ENCODE measurements around the gene MBLAC1.
A peak's percentile ranks its signal among the peaks of the same experiment; 100 is the strongest.

Gene MBLAC1

GRCh38 chr7:100126931-100127865, at the start of gene MBLAC1:
Gene MBLAC1, plus strand, starts transcription at chr7:100126967. Its CDS starts 429 bp downstream, at chr7:100127396.
- Histone ChIP-seq H3K27me3 (ENCODE audit: control insufficient read depth, insufficient read depth, low read length) (peaks cover 12% of the 10 kb centered on the region), H3K9me3 (ENCODE audit: control insufficient read depth, insufficient read depth, low read depth, low read length) (no peaks in the 10 kb centered on the region), H3K4me3 (ENCODE audit: low read depth, low read length) (peak within 1 kb of the TSS; percentile 96), H3K9ac (ENCODE audit: low read length) (peak within 1 kb of the TSS; percentile 95), H3K27ac (ENCODE audit: low read depth, low read length) (peak within 1 kb of the TSS; percentile 88), H3K4me1 (ENCODE audit: control insufficient read depth, insufficient read depth, low read length) (peaks cover 1% of the 10 kb centered on the region; the same call in 1 of the 2 replicates), H3K36me3 (ENCODE audit: control insufficient read depth, insufficient read depth, low read length) (no peaks in the 10 kb centered on the region)

GRCh38 chr7:100077205-100077604, 49.6 kb upstream of the MBLAC1 start:
- peaks cover 37% of the 10 kb centered on the region for H3K9me3 ChIP-seq (ENCODE audit: control insufficient read depth, insufficient read depth, low read depth, low read length)
- peaks cover 4% of the 10 kb centered on the region; the same call in 1 of the 2 replicates for H3K4me1 ChIP-seq (ENCODE audit: control insufficient read depth, insufficient read depth, low read length)
- H3K36me3 ChIP-seq (ENCODE audit: control insufficient read depth, insufficient read depth, low read length) = peaks cover 79% of the 10 kb centered on the region
- H3K4me3 ChIP-seq (ENCODE audit: low read depth, low read length) = no peak overlapping the region
- H3K27me3 ChIP-seq (ENCODE audit: control insufficient read depth, insufficient read depth, low read length) = no peaks in the 10 kb centered on the region
- no peak overlapping the region for H3K9ac ChIP-seq (ENCODE audit: low read length)
- no peak overlapping the region for H3K27ac ChIP-seq (ENCODE audit: low read depth, low read length)

GRCh38 chr7:100079024-100079560, 47.7 kb upstream of the MBLAC1 start:
- no peak overlapping the region for H3K4me3 ChIP-seq (ENCODE audit: low read depth, low read length)
- H3K9me3 ChIP-seq (ENCODE audit: control insufficient read depth, insufficient read depth, low read depth, low read length) = peaks cover 20% of the 10 kb centered on the region
- no peak overlapping the region for H3K9ac ChIP-seq (ENCODE audit: low read length)
- H3K27me3 ChIP-seq (ENCODE audit: control insufficient read depth, insufficient read depth, low read length) = no peaks in the 10 kb centered on the region
- H3K27ac ChIP-seq (ENCODE audit: low read depth, low read length) = no peak overlapping the region
- peaks cover 60% of the 10 kb centered on the region for H3K36me3 ChIP-seq (ENCODE audit: control insufficient read depth, insufficient read depth, low read length)
- peaks cover 13% of the 10 kb centered on the region for H3K4me1 ChIP-seq (ENCODE audit: control insufficient read depth, insufficient read depth, low read length)

GRCh38 chr7:100080907-100081534, 45.7 kb upstream of the MBLAC1 start:
- Histone ChIP-seq H3K9ac (ENCODE audit: low read length) (peak overlapping the region; percentile 97), H3K9me3 (ENCODE audit: control insufficient read depth, insufficient read depth, low read depth, low read length) (peaks cover 4% of the 10 kb centered on the region; the same call in 1 of the 2 replicates), H3K36me3 (ENCODE audit: control insufficient read depth, insufficient read depth, low read length) (peaks cover 41% of the 10 kb centered on the region), H3K4me3 (ENCODE audit: low read depth, low read length) (peak overlapping the region; percentile 94), H3K4me1 (ENCODE audit: control insufficient read depth, insufficient read depth, low read length) (peaks cover 13% of the 10 kb centered on the region), H3K27me3 (ENCODE audit: control insufficient read depth, insufficient read depth, low read length) (no peaks in the 10 kb centered on the region), H3K27ac (ENCODE audit: low read depth, low read length) (peak overlapping the region; percentile 86)

GRCh38 chr7:100081535-100082102, 45.1 kb upstream of the MBLAC1 start, which contains the start of gene ZNF3:
Gene ZNF3, minus strand, starts transcription at chr7:100081723. Its CDS starts 4,366 bp downstream, at chr7:100077357.
- Histone ChIP-seq H3K36me3 (ENCODE audit: control insufficient read depth, insufficient read depth, low read length) (peaks cover 35% of the 10 kb centered on the region), H3K27ac (ENCODE audit: low read depth, low read length) (peak within 1 kb of the TSS; percentile 86), H3K4me3 (ENCODE audit: low read depth, low read length) (peak within 1 kb of the TSS; percentile 94), H3K27me3 (ENCODE audit: control insufficient read depth, insufficient read depth, low read length) (no peaks in the 10 kb centered on the region), H3K9ac (ENCODE audit: low read length) (peak within 1 kb of the TSS; percentile 97), H3K4me1 (ENCODE audit: control insufficient read depth, insufficient read depth, low read length) (peaks cover 13% of the 10 kb centered on the region), H3K9me3 (ENCODE audit: control insufficient read depth, insufficient read depth, low read depth, low read length) (peaks cover 4% of the 10 kb centered on the region; the same call in 1 of the 2 replicates)

GRCh38 chr7:100082978-100083377, 43.8 kb upstream of the MBLAC1 start:
- no peak overlapping the region for H3K27ac ChIP-seq (ENCODE audit: low read depth, low read length)
- H3K9me3 ChIP-seq (ENCODE audit: control insufficient read depth, insufficient read depth, low read depth, low read length) = no peaks in the 10 kb centered on the region
- H3K27me3 ChIP-seq (ENCODE audit: control insufficient read depth, insufficient read depth, low read length) = no peaks in the 10 kb centered on the region
- H3K36me3 ChIP-seq (ENCODE audit: control insufficient read depth, insufficient read depth, low read length) = peaks cover 21% of the 10 kb centered on the region
- peaks cover 13% of the 10 kb centered on the region for H3K4me1 ChIP-seq (ENCODE audit: control insufficient read depth, insufficient read depth, low read length)
- no peak overlapping the region for H3K9ac ChIP-seq (ENCODE audit: low read length)
- H3K4me3 ChIP-seq (ENCODE audit: low read depth, low read length) = peak overlapping the region; percentile 57; the same call in 1 of the 2 replicates

- Histone ChIP-seq H3K27ac (ENCODE audit: low read depth, low read length) (no peak overlapping the region), H3K27me3 (ENCODE audit: control insufficient read depth, insufficient read depth, low read length) (no peaks in the 10 kb centered on the region), H3K4me3 (ENCODE audit: low read depth, low read length) (no peak overlapping the region), H3K9ac (ENCODE audit: low read length) (no peak overlapping the region), H3K9me3 (ENCODE audit: control insufficient read depth, insufficient read depth, low read depth, low read length) (no peaks in the 10 kb centered on the region), H3K36me3 (ENCODE audit: control insufficient read depth, insufficient read depth, low read length) (peaks cover 3% of the 10 kb centered on the region), H3K4me1 (ENCODE audit: control insufficient read depth, insufficient read depth, low read length) (peaks cover 19% of the 10 kb centered on the region)
These were observed 41.3 kb upstream of the MBLAC1 start for GRCh38 chr7:100085515-100085914.

- Histone ChIP-seq H3K4me1 (ENCODE audit: control insufficient read depth, insufficient read depth, low read length) (peaks cover 19% of the 10 kb centered on the region), H3K27ac (ENCODE audit: low read depth, low read length) (peak overlapping the region; percentile 29; the same call in 1 of the 2 replicates), H3K9me3 (ENCODE audit: control insufficient read depth, insufficient read depth, low read depth, low read length) (no peaks in the 10 kb centered on the region), H3K4me3 (ENCODE audit: low read depth, low read length) (no peak overlapping the region), H3K36me3 (ENCODE audit: control insufficient read depth, insufficient read depth, low read length) (peaks cover 20% of the 10 kb centered on the region), H3K9ac (ENCODE audit: low read length) (peak overlapping the region; percentile 34), H3K27me3 (ENCODE audit: control insufficient read depth, insufficient read depth, low read length) (no peaks in the 10 kb centered on the region)
These were observed 39.6 kb upstream of the MBLAC1 start for GRCh38 chr7:100087055-100087750.

- no peaks in the 10 kb centered on the region for H3K27me3 ChIP-seq (ENCODE audit: control insufficient read depth, insufficient read depth, low read length)
- peak overlapping the region; percentile 97 for H3K9ac ChIP-seq (ENCODE audit: low read length)
- peak overlapping the region; percentile 82 for H3K27ac ChIP-seq (ENCODE audit: low read depth, low read length)
- no peaks in the 10 kb centered on the region for H3K9me3 ChIP-seq (ENCODE audit: control insufficient read depth, insufficient read depth, low read depth, low read length)
- peaks cover 29% of the 10 kb centered on the region for H3K36me3 ChIP-seq (ENCODE audit: control insufficient read depth, insufficient read depth, low read length)
- H3K4me3 ChIP-seq (ENCODE audit: low read depth, low read length) = peak overlapping the region; percentile 84
- peaks cover 14% of the 10 kb centered on the region for H3K4me1 ChIP-seq (ENCODE audit: control insufficient read depth, insufficient read depth, low read length)
These were observed 38.6 kb upstream of the MBLAC1 start for GRCh38 chr7:100088095-100088620.
